ENCODE results near the gene WDR26. TPM values are rescaled to one million over a fixed set of nuclear protein-coding genes. Genes with fewer than 3 reads are reported as not detected.
A peak's percentile ranks its signal among the peaks of the same experiment; 100 is the strongest.

WDR26 gene
- total and polyA plus RNA-seq, 11 donors: 20.2 to 83.8 (median 60.1) TPM

DNA sequence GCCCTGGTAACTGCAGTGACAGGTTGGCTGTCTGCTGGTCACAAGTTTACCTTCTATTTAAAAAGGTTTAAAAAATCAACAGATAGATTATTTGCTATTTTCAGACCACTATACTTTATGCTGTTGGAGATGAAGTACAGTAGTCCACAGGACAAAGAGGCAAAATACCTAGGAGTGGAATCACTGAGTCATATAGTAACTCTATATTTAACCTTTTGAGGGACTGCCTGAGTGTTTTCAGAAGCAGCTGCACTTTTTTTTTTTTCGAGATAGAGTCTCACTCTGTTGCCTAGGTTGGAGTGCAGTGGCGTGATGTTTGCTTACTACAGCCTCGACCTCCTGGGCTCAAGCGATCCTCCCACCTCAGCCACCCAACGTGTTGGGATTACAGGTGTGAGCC, 66.2 kb downstream of the WDR26 start:
- WGBS, 4 donors: 76 to 84% (median 80%) methylated on average over 5 of the region's 5 CpGs
- no peaks in the 10 kb centered on the region for H3K27me3 ChIP-seq
- no peaks in the 10 kb centered on the region for H3K4me1 ChIP-seq
- intact Hi-C loops (cut with DNase I): loop anchor here in 1 of 10 donors (10.0 kb wide), 1 partner anchor 74 kb away; no protein-coding TSS in a partner anchor
- ATAC-seq: peak in 2 of 4 donors; percentile 75 to 88
- peaks cover 0 to 92% (median 73%) of the 10 kb centered on the region in 9 donors for H3K36me3 ChIP-seq
- no peaks in the 10 kb centered on the region for H3K9me3 ChIP-seq
- H3K27ac ChIP-seq: no peak overlapping the region
- TF ChIP-seq CTCF (IDR thresholded peaks at IDR 0.05): no peak
- no peak for TF ChIP-seq POLR2A (IDR thresholded peaks at IDR 0.05)
- no peak overlapping the region for H3K4me3 ChIP-seq
- no peak for DNase-seq

- intact Hi-C loops (cut with DNase I): loop anchor here in 1 of 10 donors (2.0 kb wide), 1 partner anchor 74 kb away; no protein-coding TSS in a partner anchor
- peaks cover 0 to 31% (median 18%) of the 10 kb centered on the region in 12 donors for H3K4me1 ChIP-seq
- H3K36me3 ChIP-seq: peaks cover 0 to 15% (median 0%) of the 10 kb centered on the region in 9 donors
- TF ChIP-seq POLR2A (IDR thresholded peaks at IDR 0.05): no peak
- no peak for TF ChIP-seq CTCF (IDR thresholded peaks at IDR 0.05)
- H3K4me3 ChIP-seq: no peak overlapping the region
- DNase-seq (no peak), ATAC-seq (no peak)
- H3K27ac ChIP-seq: no peak overlapping the region
- H3K9me3 ChIP-seq: no peaks in the 10 kb centered on the region
- no peaks in the 10 kb centered on the region for H3K27me3 ChIP-seq
- 74 to 87% (median 87%) methylated on average over 3 of the region's 3 CpGs for WGBS, 4 donors
Measured at GRCh38 chr1:224359207-224359606, 75.4 kb downstream of the WDR26 start.

GRCh38 chr1:224358237-224358636, 76.4 kb downstream of the WDR26 start:
- Histone ChIP-seq H3K27me3 (no peaks in the 10 kb centered on the region), H3K9me3 (no peaks in the 10 kb centered on the region), H3K27ac (peak overlapping the region in 1 of 12 donors; percentile 93), H3K36me3 (peaks cover 0 to 5% (median 0%) of the 10 kb centered on the region in 9 donors), H3K4me3 (peak overlapping the region in 6 of 12 donors; percentile 80 to 97 (median 86)), H3K4me1 (peaks cover 0 to 31% (median 18%) of the 10 kb centered on the region in 12 donors)
- WGBS, 4 donors: 71 to 80% (median 77%) methylated on average over 4 of the region's 4 CpGs
- intact Hi-C loops (cut with DNase I): loop anchor here in 1 of 10 donors (2.0 kb wide), 1 partner anchor 75 kb away; no protein-coding TSS in a partner anchor
- DNase-seq (no peak), ATAC-seq (no peak)
- TF ChIP-seq POLR2A (IDR thresholded peaks at IDR 0.05) (no peak), CTCF (IDR thresholded peaks at IDR 0.05) (no peak)

GRCh38 chr1:224357626-224358124, 76.9 kb downstream of the WDR26 start:
- no peaks in the 10 kb centered on the region for H3K27me3 ChIP-seq
- peak overlapping the region; percentile 48 to 97 (median 86) for H3K4me3 ChIP-seq
- peak overlapping the region in 11 of 12 donors; percentile 69 to 95 (median 83) for H3K27ac ChIP-seq
- no peak for DNase-seq
- intact Hi-C loops (cut with DNase I): loop anchor here in 1 of 10 donors (2.0 kb wide), 1 partner anchor 75 kb away; no protein-coding TSS in a partner anchor
- no peaks in the 10 kb centered on the region for H3K9me3 ChIP-seq
- ATAC-seq: no peak
- TF ChIP-seq POLR2A (IDR thresholded peaks at IDR 0.05): no peak
- TF ChIP-seq CTCF (IDR thresholded peaks at IDR 0.05): no peak
- peaks cover 0 to 4% (median 0%) of the 10 kb centered on the region in 9 donors for H3K36me3 ChIP-seq
- WGBS, 4 donors: 28 to 39% (median 35%) methylated on average over 9 of the region's 9 CpGs
- peaks cover 0 to 31% (median 18%) of the 10 kb centered on the region in 12 donors for H3K4me1 ChIP-seq
